C4-2B (cell line): ENCODE results near the gene UFSP2.

Source experiments
- H3K27ac ChIP-seq: fragments of 450-650 bp; 2 replicates; pipeline ENCODE4 v1.5.1; 2017
- CTCF ChIP-seq: fragments of 450-650 bp; conservative IDR thresholded peaks from 2 replicates; pipeline ENCODE4 v1.5.1; 2017; ENCODE audit warnings: mild to moderate bottlenecking
- ZFX ChIP-seq: fragments of 450-650 bp; IDR thresholded peaks from 2 replicates; pipeline ENCODE4 v1.6.1; 2017

The UFSP2 gene

GRCh38 chr4:185408432-185408831, 17.3 kb downstream of the UFSP2 start:
- no peak for TF ChIP-seq CTCF
- TF ChIP-seq ZFX: no peak
- no peak overlapping the region for H3K27ac ChIP-seq

- TF ChIP-seq ZFX: no peak
- H3K27ac ChIP-seq: no peak overlapping the region
Measured at GRCh38 chr4:185405296-185405999, 20.3 kb downstream of the UFSP2 start.

- TF ChIP-seq ZFX (no peak), CTCF (no peak)
Measured at GRCh38 chr4:185404031-185404430, 21.7 kb downstream of the UFSP2 start.

GRCh38 chr4:185399466-185399865, 26.3 kb downstream of the UFSP2 start:
- TF ChIP-seq CTCF (no peak), ZFX (no peak)
- H3K27ac ChIP-seq: no peak overlapping the region

More at GRCh38 chr4:185404031-185404430, 21.7 kb downstream of the UFSP2 start:
- no peak overlapping the region for H3K27ac ChIP-seq

GRCh38 chr4:185398618-185399017, 27.1 kb downstream of the UFSP2 start:
- TF ChIP-seq CTCF (no peak), ZFX (no peak)
- H3K27ac ChIP-seq: no peak overlapping the region

- TF ChIP-seq ZFX (no peak), CTCF (no peak)
- peak within 1 kb of the TSS; percentile 96 for H3K27ac ChIP-seq
Measured at GRCh38 chr4:185396724-185397385, 28.9 kb downstream of the UFSP2 start, which contains the start of gene ANKRD37. ANKRD37 (plus strand) TSS chr4:185396841; CDS start chr4:185396924, 83 bp downstream.

- peak overlapping the region; percentile 96 for H3K27ac ChIP-seq
- TF ChIP-seq ZFX (no peak), CTCF (no peak)
Measured at GRCh38 chr4:185395956-185396723, 29.6 kb downstream of the UFSP2 start.
